BE2C (cell line): ENCODE data around the gene LRRFIP1.

Experiments used
- DNase-seq: peaks from one replicate; pipeline ENCODE4 v3.0.0-alpha.2; 2020
- H3K27me3 ChIP-seq: fragments of 250-450 bp; sonication (Bioruptor Pico); 2 replicates; pipeline ENCODE4 v1.5.1; 2020; ENCODE audit warnings: mild to moderate bottlenecking
- H3K36me3 ChIP-seq: fragments of 250-450 bp; sonication (Bioruptor Pico); 2 replicates; pipeline ENCODE4 v1.5.1; 2020; ENCODE audit warnings: mild to moderate bottlenecking
- H3K4me1 ChIP-seq: fragments of 250-450 bp; sonication (Bioruptor Pico); 2 replicates; pipeline ENCODE4 v1.5.1; 2020
- H3K4me3 ChIP-seq: 2 replicates; pipeline ENCODE4 v1.5.1; 2011; ENCODE audit warnings: low read depth, low read length
- H3K9me3 ChIP-seq: fragments of 250-450 bp; sonication (Bioruptor Pico); 2 replicates; pipeline ENCODE4 v1.5.1; 2020
- CTCF ChIP-seq: IDR thresholded peaks from 2 replicates; pipeline ENCODE4 v1.5.1; 2012; ENCODE audit warnings: mild to moderate bottlenecking, low read depth, low read length

LRRFIP1 gene

GRCh38 chr2:237743024-237743423, 115.6 kb downstream of the LRRFIP1 start:
- no peaks in the 10 kb centered on the region for H3K9me3 ChIP-seq
- no peak for TF ChIP-seq CTCF
- peaks cover 3% of the 10 kb centered on the region; the same call in 1 of the 2 replicates for H3K4me1 ChIP-seq
- DNase-seq = no peak
- H3K36me3 ChIP-seq = no peaks in the 10 kb centered on the region
- H3K27me3 ChIP-seq = no peaks in the 10 kb centered on the region
- no peak overlapping the region for H3K4me3 ChIP-seq

- TF ChIP-seq CTCF = peak; percentile 4; the same call in 1 of the 2 replicates
- H3K4me1 ChIP-seq = peaks cover 3% of the 10 kb centered on the region; the same call in 1 of the 2 replicates
- H3K27me3 ChIP-seq = no peaks in the 10 kb centered on the region
- H3K4me3 ChIP-seq = no peak overlapping the region
- peaks cover 2% of the 10 kb centered on the region for H3K36me3 ChIP-seq
- no peaks in the 10 kb centered on the region for H3K9me3 ChIP-seq
- no peak for DNase-seq
These were observed 116.3 kb downstream of the LRRFIP1 start for GRCh38 chr2:237743561-237744269.

- no peaks in the 10 kb centered on the region for H3K27me3 ChIP-seq
- peaks cover 6% of the 10 kb centered on the region for H3K36me3 ChIP-seq
- peaks cover 3% of the 10 kb centered on the region; the same call in 1 of the 2 replicates for H3K4me1 ChIP-seq
- H3K4me3 ChIP-seq = no peak overlapping the region
- TF ChIP-seq CTCF = no peak
- no peak for DNase-seq
- H3K9me3 ChIP-seq = no peaks in the 10 kb centered on the region
These were observed 116.9 kb downstream of the LRRFIP1 start for GRCh38 chr2:237744270-237744612.

GRCh38 chr2:237744613-237745249, 117.3 kb downstream of the LRRFIP1 start:
- Histone ChIP-seq H3K4me3 (no peak overlapping the region), H3K36me3 (peaks cover 10% of the 10 kb centered on the region), H3K27me3 (no peaks in the 10 kb centered on the region), H3K4me1 (peaks cover 3% of the 10 kb centered on the region; the same call in 1 of the 2 replicates), H3K9me3 (no peaks in the 10 kb centered on the region)
- DNase-seq = peak; percentile 77
- TF ChIP-seq CTCF = peak; percentile 99

- H3K36me3 ChIP-seq = peaks cover 13% of the 10 kb centered on the region
- H3K4me3 ChIP-seq = no peak overlapping the region
- no peaks in the 10 kb centered on the region for H3K9me3 ChIP-seq
- no peaks in the 10 kb centered on the region for H3K27me3 ChIP-seq
- no peak for DNase-seq
- peaks cover 3% of the 10 kb centered on the region; the same call in 1 of the 2 replicates for H3K4me1 ChIP-seq
- no peak for TF ChIP-seq CTCF
These were observed 117.8 kb downstream of the LRRFIP1 start for GRCh38 chr2:237745250-237745613.
